Activated T-helper 9 cell treated with anti-CD3 and anti-CD28 coated beads, Interleukin-2, amount 50 U/mL, for 16 hours (primary cell): ENCODE results near the gene C1orf50.
"Not testable (repeated sequence)": the region's sequence is repeated elsewhere in the genome, so short reads cannot be mapped to it uniquely, and the experiment has no call there.

Experiments used
- DNase-seq: peaks from one replicate; pipeline ENCODE4 v3.0.0-alpha.2; 2020; ENCODE audit warnings: low read depth

The C1orf50 gene

DNA sequence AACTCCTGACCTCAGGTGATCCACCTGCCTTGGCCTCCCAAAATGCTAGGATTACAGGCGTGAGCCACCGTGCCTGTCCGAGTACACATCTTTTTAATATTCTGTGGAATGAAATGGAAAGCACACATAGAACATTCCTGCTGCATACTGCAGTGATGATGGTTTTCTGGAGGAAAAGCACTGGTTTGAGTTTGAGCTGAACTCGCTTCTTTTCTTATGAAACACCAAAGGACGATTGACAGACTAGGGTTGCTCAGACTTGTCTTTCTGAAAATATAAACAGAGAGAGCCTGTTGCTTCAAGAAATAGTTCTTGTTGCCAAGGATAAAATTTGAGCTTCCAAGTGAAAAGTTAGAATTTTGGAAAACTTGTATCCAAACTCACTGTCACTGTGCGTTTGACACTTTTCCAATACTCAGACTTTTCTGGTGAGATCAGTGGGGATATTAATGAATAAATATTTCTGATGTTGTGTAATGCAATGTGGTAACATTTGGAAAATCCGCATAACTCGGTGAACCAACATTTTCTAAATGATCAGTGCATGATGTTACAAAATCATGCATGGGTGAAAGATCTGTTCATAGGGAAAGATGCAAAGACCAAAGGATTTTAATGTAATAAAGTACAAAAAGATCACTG is 34.9 kb downstream of the C1orf50 start:
- no peak for DNase-seq

- DNase-seq: no peak
These were observed 39.1 kb downstream of the C1orf50 start for GRCh38 chr1:42806171-42806570.

- DNase-seq: no peak
These were observed 39.5 kb downstream of the C1orf50 start for GRCh38 chr1:42806593-42806992.

DNA sequence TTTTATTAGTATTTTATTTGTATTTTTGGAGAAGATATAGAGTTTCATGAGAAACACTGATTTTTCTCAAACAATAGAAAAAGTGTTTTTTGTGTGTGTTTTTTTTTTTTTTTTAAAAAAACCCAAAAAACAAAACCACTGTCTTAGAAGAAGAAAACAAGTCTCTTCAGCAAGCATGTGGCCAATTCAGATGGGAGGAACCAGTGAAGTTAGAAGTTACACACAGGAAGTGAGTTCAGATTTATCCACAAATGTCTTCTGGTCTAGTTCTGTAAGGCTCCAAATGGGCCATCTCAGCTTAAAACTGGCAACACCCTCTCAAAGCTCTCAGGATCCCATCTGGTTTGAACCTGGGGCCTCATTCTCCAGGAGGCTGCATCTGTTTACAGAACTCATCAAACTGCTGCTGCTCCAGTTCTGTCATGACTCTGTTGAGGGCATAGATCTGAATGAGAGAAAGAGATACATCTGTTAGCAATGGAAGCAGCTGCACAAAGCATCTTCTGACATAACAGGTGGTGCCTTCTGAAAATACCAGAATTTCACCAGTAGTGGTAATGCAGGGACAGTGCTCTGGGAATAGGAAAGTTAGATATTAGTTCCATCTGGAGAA is 40.1 kb downstream of the C1orf50 start:
- no peak for DNase-seq

DNA sequence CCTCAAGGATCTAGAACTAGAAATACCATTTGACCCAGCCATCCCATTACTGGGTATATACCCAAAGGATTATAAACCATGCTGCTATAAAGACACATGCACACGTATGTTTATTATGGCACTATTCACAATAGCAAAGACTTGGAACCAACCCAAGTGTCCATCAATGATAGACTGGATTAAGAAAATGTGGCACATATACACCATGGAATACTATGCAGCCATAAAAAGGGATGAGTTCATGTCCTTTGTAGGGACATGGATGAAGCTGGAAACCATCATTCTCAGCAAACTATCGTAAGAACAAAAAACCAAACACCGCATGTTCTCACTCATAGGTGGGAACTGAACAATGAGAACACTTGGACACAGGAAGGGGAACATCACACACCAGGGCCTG is 47.8 kb downstream of the C1orf50 start:
- not testable (repeated sequence) for DNase-seq

DNA sequence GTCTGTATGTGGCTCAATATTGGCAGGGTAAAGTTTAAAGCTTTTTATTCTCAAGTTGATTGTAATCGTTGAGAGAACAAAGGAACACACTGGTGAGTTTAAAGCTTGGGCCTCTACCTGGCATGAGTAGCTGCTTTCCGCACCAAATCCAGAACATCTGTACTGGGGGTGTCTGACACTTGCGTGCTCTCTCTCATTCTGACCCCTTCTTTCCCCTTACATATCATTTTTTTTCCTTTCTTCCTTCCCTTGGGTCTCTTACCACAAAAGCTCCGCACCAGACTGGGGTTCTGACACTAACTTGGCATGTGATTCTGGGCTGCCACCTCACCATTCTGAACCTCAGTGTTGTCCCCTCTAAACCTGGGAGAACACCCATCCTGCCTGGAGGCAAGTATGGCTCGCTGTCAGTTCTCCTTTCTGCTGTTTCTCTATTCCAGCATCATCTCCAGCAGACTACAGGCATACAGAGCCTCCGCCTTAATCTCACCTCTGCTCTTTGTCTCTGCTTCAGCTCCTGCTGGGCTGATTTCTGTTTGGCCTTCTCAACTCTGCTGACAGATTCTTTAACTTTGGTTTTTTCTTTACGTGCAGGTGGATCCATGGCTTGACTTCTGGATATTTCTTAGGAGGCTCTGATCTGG is 49.0 kb downstream of the C1orf50 start:
- DNase-seq: no peak

DNA sequence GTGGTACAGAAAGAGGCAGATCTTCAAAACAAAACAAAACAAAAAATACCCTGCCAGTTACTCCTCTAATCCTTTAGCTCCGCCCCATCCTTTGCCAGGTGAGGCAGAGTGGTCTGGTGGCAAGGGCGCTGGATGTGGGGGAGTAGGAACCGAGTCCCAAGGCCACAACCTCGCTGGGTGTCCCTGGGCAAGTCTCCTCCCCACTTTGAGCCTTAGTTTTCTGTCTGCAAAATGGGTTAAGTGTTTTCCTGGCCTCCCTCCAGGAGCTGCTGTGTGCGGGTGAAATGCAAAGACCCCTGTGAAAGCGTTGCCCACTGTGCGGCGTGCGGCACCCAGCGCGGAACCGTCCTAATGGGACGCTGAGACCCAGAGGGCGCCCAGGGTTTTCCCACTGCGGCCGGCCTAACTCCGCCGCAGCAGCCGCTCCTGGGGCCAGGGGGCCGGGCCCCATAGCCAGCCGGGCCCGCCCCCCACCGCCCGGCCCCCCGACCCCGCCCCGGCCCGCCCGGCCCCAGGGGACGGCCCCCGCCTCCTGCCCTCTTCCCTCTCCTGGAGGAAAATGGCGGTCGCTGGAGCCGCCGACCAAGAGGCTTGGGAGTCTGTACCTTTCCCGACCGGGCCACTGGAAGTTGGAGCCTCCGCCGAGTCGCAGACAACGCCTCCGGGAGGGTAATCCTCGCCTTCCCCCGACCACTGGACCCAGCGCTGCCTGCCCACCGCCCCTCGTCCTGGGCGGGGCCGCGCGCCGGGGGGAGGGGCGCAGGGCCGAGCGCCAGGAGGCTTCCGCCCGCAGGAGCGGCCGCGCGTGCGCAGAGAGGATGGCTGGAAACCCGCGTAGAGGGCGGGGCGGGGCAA is 49.8 kb downstream of the C1orf50 start, which contains the start of the genes ERMAP and SVBP:
Gene ERMAP (plus strand): TSS at position 538 of the 855 bp plus-strand sequence. CDS start 13,327 bp downstream, outside the sequence.
Gene SVBP (minus strand): TSS at position 813 of the 855 bp plus-strand sequence. CDS start 853 bp downstream, outside the sequence.
- DNase-seq: peak; percentile 93

DNA sequence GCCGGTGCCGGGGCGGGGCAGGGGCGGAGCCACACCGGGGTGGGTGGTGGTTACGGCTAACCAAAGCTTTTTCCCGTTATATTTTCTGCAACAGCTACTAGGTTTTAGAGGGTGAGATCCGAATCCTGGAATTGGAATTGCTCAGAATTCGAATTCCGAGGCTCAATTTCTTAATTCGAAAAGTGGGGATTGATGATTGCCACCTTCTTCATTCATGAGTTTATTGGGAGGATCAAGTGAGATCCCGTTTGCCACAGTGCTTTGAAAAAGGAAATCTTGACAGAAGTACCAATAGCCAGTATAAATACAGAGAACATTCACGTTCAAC is 50.4 kb downstream of the C1orf50 start:
- no peak for DNase-seq

DNA sequence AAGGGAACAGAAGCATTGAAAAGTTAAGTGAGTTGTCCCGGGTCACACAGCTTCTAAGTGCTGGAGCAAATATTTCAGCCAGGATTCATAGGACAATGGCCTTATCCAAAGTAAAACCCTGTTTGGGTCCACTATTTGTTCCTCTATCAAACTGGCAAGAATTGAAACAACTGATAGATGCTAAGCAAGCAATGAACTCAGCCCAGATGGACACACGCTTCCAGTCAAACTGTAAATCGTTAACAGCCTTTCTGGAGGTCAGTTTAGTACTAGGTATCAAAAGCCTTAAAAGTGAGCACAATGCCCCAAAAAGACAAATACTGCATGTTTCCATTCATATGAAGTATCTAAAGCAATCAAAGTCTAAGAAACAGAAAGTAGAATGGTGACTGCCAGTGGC is 50.9 kb downstream of the C1orf50 start:
- DNase-seq: no peak

- DNase-seq: no peak
These were observed 53.8 kb downstream of the C1orf50 start for GRCh38 chr1:42820813-42821212.

DNA sequence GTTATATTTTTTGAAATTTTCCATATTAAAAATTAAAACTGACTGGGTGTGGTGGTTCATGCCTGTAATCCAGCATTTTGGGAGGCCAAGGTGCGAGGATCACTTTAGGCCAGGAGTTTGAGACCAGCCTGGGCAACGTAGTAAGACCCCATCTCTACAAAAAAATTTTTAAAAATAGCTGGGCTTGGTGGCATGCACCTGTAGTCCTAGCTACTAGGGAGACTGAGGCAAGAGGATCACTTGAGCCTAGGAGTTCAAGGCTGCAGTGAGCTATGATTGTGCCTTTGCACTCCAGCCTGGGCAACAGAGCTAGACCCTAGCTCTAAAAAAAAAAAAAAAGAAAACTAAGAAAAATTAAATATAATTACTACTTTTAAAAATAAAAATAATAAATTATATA is 54.6 kb downstream of the C1orf50 start:
- DNase-seq: no peak

DNA sequence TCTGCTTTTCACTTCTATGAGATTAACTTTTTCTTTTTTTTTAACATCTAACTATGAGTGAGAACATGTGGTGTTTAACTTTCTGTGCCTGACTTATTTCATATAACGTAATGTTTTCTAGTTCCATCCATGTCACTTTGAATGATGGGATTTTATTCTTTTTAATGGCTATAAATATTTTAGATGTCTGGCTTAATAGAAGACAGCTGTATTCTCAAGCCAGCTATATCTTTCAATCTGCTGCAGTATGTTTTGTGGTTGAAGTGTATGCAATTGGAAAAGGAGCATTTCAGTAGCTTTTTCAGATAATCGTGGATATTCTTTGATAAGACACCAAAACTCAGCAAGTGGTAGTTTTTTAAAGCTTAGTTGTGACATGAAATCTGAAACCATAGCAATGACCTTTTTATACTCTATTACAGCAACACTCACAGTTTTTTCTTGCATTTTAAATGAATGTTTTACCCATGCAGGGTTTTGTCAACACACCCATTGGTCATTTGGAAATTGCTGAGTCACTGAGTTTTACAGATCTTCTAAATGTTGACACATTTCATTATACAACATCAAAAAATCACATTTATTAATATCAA is 55.8 kb downstream of the C1orf50 start:
- no peak for DNase-seq

DNA sequence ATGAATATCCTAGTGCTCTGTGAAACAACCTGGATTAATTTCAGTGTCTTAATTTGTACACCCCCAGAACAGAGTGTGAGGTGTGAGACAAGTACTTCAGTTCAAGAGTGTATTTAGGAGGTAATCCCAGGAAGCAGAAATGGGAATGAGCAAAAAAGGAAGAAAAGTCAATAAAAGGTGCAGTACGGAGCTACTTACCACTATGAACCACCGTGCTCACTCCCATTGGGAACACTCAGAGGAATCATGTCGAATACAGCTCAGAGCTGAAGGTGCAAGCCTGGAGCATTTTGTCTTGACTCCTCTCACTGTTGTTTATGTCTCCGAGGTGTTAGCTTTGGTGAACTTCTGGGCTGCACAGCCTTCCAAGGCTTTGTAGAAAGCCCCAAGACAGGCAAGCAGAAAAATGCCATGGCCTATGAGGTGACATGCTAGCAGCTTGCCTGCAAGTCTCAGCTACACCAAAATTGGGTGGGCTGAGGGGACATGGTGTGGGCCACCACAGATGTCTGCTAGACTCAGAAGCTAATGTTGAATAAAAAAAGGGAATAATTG is 57.5 kb downstream of the C1orf50 start:
- no peak for DNase-seq

DNA sequence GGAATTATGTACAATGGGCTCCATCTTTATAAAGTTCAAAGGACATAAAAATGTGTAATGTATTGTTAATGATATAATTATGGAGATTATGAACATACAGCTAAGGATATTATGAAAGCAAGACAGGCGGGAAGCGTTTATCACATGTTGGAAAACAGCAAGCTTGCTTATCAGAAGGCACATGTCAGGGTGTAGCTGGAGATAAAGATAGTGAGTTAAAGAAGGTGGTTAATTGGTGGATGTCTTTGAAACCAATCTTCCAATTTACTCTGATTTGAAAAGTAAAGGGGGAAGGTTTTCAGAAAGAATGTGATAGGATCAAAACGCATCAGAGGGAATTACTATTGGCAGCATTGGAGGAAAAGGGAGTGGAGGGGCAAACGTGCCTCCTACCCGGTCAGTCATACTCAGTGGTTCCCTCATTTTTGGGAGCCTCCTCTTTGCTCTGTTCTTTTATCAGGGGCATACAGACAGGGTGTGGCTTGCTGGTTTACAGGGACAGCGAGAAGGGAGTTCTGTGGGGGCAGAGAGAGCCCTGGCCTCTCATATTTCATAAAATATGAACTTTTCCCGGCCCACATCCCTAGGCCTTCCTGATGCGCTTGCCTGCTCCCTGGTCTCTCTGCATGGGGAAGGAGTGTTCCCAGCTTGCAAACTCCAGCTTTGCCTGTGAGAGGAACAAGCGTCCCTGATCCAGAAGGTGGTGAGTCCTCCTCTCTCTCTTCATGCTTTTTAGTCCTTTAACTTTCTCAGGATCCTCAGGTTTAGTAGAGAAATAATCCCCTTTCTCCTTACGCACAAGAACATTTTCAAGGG is 58.2 kb downstream of the C1orf50 start:
- no peak for DNase-seq
